Activated naive CD4-positive, alpha-beta T cell treated with anti-CD3 and anti-CD28 coated beads, Interleukin-2, amount 50 U/mL, for 24 hours (primary cell): ENCODE data around the gene PDSS1.
"Not testable (repeated sequence)": the region's sequence is repeated elsewhere in the genome, so short reads cannot be mapped to it uniquely, and the experiment has no call there.

Experiments
- H3K27ac Mint-ChIP-seq: one replicate; pipeline ENCODE4 v1.8.0; 2021; ENCODE audit warnings: mild to moderate bottlenecking, mixed read lengths
- H3K27me3 Mint-ChIP-seq: one replicate; pipeline ENCODE4 v1.8.0; 2021; ENCODE audit warnings: mixed read lengths
- H3K36me3 Mint-ChIP-seq: one replicate; pipeline ENCODE4 v1.8.0; 2021; ENCODE audit warnings: mixed read lengths
- H3K4me1 Mint-ChIP-seq: one replicate; pipeline ENCODE4 v1.8.0; 2021; ENCODE audit warnings: mixed read lengths
- H3K4me3 Mint-ChIP-seq: one replicate; pipeline ENCODE4 v1.8.0; 2021; ENCODE audit warnings: mild to moderate bottlenecking, mixed read lengths
- H3K9me3 Mint-ChIP-seq: one replicate; pipeline ENCODE4 v1.8.0; 2021; ENCODE audit warnings: mixed read lengths

The PDSS1 gene

DNA sequence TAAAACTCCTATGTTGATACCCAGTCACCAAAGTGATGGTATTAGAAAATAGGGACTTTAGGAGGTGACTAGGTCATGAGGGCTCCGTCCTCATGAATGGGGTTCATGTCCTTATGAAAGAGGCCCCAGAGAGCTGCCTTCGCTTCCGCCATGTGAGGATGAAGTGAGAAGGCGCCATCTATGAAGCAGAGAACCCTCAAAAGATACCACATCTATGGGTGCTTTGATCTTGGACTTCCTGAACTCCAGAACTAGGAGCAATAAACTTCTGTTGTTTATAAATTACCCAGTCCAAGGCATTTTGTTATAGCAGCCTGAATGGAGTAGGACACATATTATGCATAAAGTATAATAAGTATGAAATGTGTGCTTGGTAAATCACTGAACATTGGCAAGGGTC is 8.1 kb upstream of the PDSS1 start:
- no peak overlapping the region for H3K27ac Mint-ChIP-seq
- peaks cover 2% of the 10 kb centered on the region for H3K36me3 Mint-ChIP-seq
- H3K4me1 Mint-ChIP-seq, result peaks cover 24% of the 10 kb centered on the region
- no peaks in the 10 kb centered on the region for H3K9me3 Mint-ChIP-seq
- H3K27me3 Mint-ChIP-seq, result no peaks in the 10 kb centered on the region
- no peak overlapping the region for H3K4me3 Mint-ChIP-seq

DNA sequence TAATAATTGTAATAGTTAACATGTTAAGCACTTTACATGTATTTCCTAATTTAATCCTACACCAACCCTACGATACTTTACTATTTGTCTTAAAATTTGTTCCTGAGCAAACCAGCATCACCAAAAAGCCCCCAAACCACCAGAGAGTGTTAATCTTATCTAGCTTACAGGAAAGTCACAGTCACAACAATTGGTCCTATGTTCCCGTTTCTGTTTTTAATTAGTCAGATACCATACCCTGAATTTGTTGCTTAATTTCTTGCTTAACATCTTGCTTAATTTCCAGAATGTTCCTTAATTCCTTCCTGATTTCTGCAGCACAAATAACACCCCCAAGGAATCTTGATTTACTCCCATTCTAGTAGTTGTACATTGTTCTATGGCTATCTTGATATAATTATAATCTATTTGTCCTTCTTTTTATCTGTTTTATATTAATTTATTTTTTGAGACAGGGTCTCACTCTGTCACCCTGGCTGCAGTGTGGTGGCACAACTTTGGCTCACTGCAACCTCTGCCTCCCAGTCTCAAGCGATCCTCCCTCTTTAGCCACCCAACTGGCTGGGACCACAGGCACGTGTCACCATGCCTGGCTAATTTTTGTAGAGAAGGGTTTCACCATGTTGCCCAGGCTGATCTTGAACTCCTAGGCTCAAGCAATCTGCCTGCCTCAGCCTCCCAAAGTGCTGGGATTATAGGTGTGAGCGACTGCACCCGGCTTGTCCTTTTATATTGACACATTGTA is 6.6 kb upstream of the PDSS1 start:
- H3K36me3 Mint-ChIP-seq, result peaks cover 2% of the 10 kb centered on the region
- no peaks in the 10 kb centered on the region for H3K27me3 Mint-ChIP-seq
- H3K4me1 Mint-ChIP-seq, result peaks cover 13% of the 10 kb centered on the region
- H3K27ac Mint-ChIP-seq, result no peak overlapping the region
- H3K4me3 Mint-ChIP-seq, result no peak overlapping the region
- no peaks in the 10 kb centered on the region for H3K9me3 Mint-ChIP-seq

DNA sequence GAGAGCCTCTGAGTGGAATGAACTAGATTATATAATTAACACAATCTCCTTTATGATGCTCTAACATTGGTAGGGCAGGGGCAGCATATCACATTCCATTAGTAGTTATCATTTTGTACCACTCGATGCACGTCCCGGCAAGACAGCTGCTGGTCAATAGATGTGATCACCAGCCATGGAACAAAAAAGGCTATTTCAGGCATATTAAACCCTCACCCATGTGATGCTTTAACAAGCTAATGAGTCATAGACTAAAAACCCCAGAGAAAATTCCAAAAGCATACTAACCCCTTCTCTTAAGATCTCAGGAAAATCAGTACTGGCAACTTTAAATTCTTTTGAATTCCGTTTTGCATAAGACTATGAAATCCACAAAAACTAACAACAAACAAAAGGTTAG is 3.0 kb upstream of the PDSS1 start:
- not testable (repeated sequence) for H3K27ac Mint-ChIP-seq, H3K9me3 Mint-ChIP-seq, H3K4me3 Mint-ChIP-seq, H3K27me3 Mint-ChIP-seq, H3K36me3 Mint-ChIP-seq
- H3K4me1 Mint-ChIP-seq, result peaks cover 22% of the 10 kb centered on the region

DNA sequence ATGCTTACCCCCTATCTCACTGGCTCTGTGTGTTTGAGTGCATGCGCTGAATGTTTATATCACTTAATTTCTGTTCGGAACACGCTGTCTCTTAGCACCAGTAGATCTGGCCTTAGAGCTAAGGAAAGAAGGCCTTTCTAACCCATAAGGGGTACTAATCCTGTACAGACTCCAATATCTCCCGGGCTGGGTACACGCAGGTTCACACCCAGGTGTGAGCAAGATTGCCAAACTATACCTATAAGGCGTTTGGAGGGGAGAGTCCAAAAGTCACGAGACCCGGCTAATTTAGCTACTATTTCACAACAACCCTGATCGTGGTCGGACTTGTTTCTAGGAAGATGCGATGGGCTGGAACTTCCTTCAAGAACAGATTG is 727 bp upstream of the PDSS1 start:
- Mint-ChIP-seq H3K27ac (peak overlapping the region; percentile 74), H3K4me1 (peaks cover 33% of the 10 kb centered on the region), H3K9me3 (no peaks in the 10 kb centered on the region)

DNA sequence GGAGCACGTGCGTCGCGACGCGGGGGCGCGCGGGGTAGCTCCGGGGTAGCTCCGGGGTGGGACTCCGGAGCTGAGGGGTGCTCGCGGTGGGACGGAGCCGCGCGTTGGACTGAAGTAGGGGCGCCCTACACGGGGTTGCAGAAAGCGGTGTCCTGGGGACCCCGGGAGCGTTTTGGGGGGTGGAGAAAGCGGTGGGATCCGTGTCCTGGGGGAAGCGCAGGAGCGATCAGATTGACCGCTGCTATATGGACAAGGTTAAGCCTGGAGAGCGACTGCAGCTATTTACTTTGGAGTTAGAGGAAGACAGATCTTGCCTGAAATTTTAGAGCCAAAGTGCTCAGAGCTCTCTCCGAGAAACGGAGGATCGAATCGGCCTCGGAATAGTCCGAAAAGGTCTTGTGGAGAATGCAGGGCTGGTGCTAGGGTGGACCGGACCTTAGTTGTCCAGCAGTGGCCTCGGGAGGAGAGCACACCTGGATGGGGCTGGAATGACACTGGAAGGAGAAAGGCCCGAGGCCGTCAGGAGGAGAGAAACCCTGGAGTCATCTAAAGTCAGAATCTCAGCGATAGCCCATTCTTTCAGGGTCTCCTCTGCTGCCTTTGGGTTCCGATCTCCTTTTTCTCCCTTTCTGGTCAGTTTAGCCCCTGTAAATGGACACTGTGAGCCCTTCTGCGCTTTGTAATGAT is 564 bp downstream of the PDSS1 start:
- Mint-ChIP-seq H3K4me1 (peaks cover 40% of the 10 kb centered on the region), H3K9me3 (no peaks in the 10 kb centered on the region), H3K4me3 (peak overlapping the region; percentile 99), H3K36me3 (peaks cover 13% of the 10 kb centered on the region), H3K27ac (peak overlapping the region; percentile 94), H3K27me3 (no peaks in the 10 kb centered on the region)

More for the DNA sequence above, 727 bp upstream of the PDSS1 start:
- Mint-ChIP-seq H3K27me3 (no peaks in the 10 kb centered on the region), H3K4me3 (peak overlapping the region; percentile 99), H3K36me3 (peaks cover 9% of the 10 kb centered on the region)

DNA sequence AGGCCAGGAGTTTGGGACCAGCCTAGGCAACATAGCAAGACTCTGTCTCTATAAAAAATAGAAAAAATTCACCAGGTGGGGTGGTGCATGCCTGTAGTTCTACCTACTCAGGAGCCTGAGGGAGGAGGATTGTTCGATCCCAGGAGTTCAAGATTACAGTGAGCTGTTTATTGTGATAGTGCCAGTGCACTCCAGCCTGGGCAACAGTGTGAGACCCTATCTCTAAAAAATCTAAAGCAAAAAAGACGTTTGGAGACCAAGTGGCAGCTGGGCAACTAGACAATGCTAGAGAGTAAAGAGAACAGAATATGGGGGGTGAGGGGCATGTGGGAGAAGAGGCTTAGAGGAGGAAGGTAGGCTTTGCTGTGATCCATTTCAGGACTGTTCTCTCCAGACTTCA is 1.4 kb downstream of the PDSS1 start:
- Mint-ChIP-seq H3K4me1 (peaks cover 40% of the 10 kb centered on the region), H3K36me3 (peaks cover 16% of the 10 kb centered on the region), H3K4me3 (peak overlapping the region; percentile 99), H3K27me3 (no peaks in the 10 kb centered on the region), H3K9me3 (no peaks in the 10 kb centered on the region), H3K27ac (peak overlapping the region; percentile 30)

DNA sequence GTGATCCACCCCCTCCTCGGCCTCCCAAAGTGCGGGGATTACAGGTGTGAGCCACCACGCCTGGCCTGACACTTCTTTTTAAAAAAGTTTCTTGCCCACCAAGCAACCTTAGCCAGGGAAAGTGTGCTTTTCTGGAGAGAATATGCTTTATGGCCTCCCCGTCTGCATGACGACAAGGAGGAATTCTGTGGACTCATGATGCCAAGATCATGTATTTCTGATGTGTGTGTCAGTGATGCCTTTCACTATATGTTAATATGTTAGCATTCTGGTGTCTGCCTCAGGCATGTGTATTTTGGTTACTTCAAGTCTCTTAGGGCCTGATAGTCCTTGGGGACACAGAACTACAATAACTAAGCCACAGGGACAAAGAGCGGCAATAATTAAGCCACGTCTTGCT is 2.1 kb downstream of the PDSS1 start:
- peak overlapping the region; percentile 33 for H3K4me3 Mint-ChIP-seq
- peaks cover 40% of the 10 kb centered on the region for H3K4me1 Mint-ChIP-seq
- H3K27ac Mint-ChIP-seq, result no peak overlapping the region
- no peaks in the 10 kb centered on the region for H3K27me3 Mint-ChIP-seq
- peaks cover 16% of the 10 kb centered on the region for H3K36me3 Mint-ChIP-seq
- H3K9me3 Mint-ChIP-seq, result no peaks in the 10 kb centered on the region

DNA sequence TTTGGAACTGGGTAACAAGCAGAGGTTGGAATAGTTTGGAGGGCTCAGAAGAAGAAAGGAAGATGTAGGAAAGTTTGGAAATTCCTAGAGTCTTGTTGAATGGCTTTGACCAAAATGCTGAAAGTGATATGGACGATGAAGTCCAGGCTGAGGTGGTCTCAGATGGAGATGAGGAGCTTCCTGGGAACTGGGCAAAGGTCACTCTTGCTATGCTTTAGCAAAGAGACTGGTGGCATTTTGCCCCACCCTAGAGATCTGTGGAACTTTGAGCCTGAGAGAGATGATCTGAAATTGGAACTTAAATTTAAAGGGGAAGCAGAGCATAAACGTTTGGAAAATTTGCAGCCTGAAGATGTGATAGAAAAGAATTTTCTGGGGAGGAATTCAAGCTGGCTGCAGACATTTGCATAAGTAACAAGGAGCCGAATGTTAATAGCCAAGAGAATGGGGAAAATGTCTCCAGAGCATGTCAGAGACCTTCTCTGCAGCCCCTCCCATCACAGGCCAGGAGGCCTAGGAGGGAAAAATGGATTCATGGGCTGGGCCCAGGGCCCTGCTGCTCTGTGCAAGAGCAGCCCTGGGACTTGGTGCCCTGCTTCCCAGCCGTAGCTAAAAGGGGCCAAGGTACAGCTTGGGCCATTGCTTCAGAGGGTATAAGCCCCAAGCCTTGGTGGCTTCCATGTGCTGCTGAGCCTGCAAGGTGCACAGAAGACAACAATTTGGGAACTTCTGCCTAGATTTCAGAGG is 3.6 kb downstream of the PDSS1 start:
- Mint-ChIP-seq H3K27me3 (no peaks in the 10 kb centered on the region), H3K4me3 (no peak overlapping the region), H3K36me3 (peaks cover 19% of the 10 kb centered on the region), H3K9me3 (no peaks in the 10 kb centered on the region), H3K27ac (no peak overlapping the region), H3K4me1 (peaks cover 40% of the 10 kb centered on the region)

DNA sequence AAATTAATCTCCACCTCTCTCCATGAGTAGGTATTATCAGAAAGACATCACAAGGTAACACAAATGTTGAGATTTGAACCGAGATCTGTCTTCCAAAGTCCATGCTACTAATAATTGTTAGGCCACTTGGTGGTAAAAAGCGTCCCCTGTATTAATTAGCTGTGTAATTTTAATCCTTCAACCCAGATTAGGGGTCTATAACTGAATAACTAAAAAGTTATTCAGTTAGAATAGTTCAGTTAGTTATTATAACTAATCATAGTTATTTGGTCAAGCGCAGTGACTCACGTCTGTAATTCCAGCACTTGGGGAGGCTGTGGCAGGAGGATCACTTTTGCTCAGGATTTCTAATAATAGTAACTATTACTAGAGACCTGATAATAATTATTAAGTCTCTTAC is 5.6 kb downstream of the PDSS1 start:
- H3K36me3 Mint-ChIP-seq, result peaks cover 28% of the 10 kb centered on the region
- no peak overlapping the region for H3K27ac Mint-ChIP-seq
- no peak overlapping the region for H3K4me3 Mint-ChIP-seq
- H3K9me3 Mint-ChIP-seq, result no peaks in the 10 kb centered on the region
- peaks cover 34% of the 10 kb centered on the region for H3K4me1 Mint-ChIP-seq
- no peaks in the 10 kb centered on the region for H3K27me3 Mint-ChIP-seq

DNA sequence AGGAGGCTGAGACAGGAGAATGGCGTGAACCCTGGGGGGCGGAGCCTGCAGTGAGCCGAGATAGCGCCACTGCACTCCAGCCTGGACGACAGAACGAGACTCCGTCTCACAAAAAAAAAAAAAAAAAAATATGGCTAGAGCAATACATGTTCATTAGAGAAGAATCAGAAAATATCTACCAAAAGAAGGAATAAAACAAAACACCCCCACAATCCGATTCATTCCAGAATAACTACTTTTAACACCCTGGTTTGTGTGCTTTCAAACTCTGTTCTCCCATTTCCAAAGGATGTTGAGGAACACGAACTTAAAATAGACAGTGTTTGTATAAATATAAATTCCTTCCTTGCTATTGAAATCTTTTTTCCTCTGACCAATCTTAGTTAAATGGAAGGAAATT is 6.5 kb downstream of the PDSS1 start:
- no peak overlapping the region for H3K4me3 Mint-ChIP-seq
- no peaks in the 10 kb centered on the region for H3K9me3 Mint-ChIP-seq
- H3K36me3 Mint-ChIP-seq, result peaks cover 34% of the 10 kb centered on the region
- no peaks in the 10 kb centered on the region for H3K27me3 Mint-ChIP-seq
- H3K4me1 Mint-ChIP-seq, result peaks cover 25% of the 10 kb centered on the region
- no peak overlapping the region for H3K27ac Mint-ChIP-seq

DNA sequence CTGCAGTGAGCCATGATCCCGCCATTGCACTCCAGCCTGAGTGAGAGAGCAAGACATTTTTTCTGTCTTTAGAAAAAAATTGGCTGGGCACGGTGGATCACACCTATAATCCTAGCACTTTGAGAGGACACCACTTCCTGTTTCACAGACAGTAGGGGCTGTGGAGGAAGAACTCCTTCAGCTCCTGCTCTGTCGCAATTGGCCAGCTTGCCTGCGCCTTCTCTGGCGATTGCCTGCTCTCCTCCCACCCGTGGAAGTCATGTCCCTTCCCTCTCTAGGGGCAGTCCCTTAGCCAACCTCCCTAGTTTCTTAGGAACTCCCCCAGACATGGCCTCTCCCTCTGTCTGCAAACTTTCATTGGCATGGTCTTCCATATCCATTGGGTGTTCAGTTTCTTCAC is 8.7 kb downstream of the PDSS1 start:
- no peaks in the 10 kb centered on the region for H3K9me3 Mint-ChIP-seq
- H3K4me1 Mint-ChIP-seq, result peaks cover 9% of the 10 kb centered on the region
- no peak overlapping the region for H3K4me3 Mint-ChIP-seq
- peaks cover 30% of the 10 kb centered on the region for H3K36me3 Mint-ChIP-seq
- no peaks in the 10 kb centered on the region for H3K27me3 Mint-ChIP-seq
- no peak overlapping the region for H3K27ac Mint-ChIP-seq

DNA sequence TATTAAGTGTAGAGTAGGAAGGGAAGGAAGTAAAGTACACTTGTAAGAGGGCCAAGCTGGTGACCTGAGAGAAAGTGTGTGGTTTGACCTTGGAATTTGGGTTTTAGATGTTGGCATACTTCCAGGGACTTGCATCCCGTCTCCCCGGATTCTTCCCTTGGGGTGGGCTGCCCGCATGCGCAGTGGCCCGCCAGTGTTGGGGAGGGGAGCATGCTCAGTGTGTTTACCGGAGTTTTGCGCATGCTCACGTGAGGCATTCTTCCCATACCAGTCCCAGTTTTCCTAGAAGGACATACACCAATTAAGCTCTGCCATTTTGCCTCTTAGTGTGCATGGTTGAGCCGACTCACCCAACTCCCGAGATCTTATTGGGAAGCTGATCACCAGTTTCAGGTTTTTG is 9.4 kb downstream of the PDSS1 start:
- Mint-ChIP-seq H3K9me3 (no peaks in the 10 kb centered on the region), H3K4me3 (no peak overlapping the region), H3K36me3 (peaks cover 30% of the 10 kb centered on the region), H3K27ac (no peak overlapping the region), H3K27me3 (no peaks in the 10 kb centered on the region), H3K4me1 (peaks cover 6% of the 10 kb centered on the region)

DNA sequence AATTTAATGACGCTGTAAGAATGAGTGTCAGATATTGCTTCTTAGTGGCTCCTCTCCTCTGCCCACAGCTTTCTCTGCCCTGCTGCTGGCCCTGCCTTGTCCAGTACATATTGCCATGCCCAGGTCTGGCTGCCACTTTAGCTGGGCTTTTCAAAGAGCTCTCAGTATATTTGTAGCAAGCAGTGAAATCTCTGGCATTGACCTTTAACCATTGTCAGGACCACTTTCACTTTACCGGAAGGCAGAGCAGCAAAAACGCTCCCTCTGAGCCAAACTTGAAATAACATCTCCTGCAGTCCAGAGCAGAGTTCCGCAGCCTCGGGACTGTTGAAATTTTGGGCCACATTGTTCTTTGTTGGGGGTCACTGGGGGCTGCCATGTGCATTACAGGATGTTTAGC is 13.8 kb downstream of the PDSS1 start:
- peaks cover 21% of the 10 kb centered on the region for H3K36me3 Mint-ChIP-seq

DNA sequence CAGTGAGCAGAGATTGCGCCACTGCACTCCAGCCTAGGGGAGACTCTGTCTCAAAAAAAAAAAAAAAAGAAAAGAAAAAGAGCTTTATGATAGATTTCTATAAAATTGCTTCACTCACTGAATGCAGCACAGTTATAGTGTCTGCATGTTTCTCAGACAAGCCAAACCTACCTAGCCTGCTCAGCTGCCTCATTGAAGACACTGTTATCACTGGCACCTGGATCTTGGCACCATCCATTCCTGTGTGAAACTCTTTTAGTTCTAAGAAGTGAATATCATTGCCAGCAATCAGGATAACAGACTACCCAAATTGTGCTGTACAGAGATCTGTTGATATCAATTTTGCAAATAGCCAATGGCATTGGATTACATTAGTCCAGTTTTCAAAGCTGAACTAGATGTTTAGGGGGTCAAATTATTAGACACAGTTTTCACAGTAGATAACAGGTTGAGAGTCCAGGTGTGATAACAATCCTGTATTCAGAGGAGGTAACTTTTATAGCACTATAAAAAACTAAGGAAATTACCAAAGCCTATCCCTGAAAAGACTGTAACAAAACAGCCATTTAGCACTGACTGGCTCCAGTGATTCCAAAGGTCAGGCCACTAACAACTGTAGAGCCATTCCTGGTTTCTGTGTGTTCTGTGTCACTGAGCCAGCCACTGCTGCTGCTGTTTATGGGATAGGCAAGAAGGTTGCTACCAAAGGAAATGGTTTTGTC is 17.1 kb downstream of the PDSS1 start:
- H3K9me3 Mint-ChIP-seq, result no peaks in the 10 kb centered on the region
- no peaks in the 10 kb centered on the region for H3K27me3 Mint-ChIP-seq
- peaks cover 10% of the 10 kb centered on the region for H3K36me3 Mint-ChIP-seq
- H3K4me3 Mint-ChIP-seq, result no peak overlapping the region
- H3K27ac Mint-ChIP-seq, result peak overlapping the region; percentile 8
- H3K4me1 Mint-ChIP-seq, result no peaks in the 10 kb centered on the region

More for the DNA sequence above, 13.8 kb downstream of the PDSS1 start:
- H3K9me3 Mint-ChIP-seq, result no peaks in the 10 kb centered on the region
- H3K27ac Mint-ChIP-seq, result no peak overlapping the region
- H3K4me1 Mint-ChIP-seq, result no peaks in the 10 kb centered on the region
- no peaks in the 10 kb centered on the region for H3K27me3 Mint-ChIP-seq
- no peak overlapping the region for H3K4me3 Mint-ChIP-seq

DNA sequence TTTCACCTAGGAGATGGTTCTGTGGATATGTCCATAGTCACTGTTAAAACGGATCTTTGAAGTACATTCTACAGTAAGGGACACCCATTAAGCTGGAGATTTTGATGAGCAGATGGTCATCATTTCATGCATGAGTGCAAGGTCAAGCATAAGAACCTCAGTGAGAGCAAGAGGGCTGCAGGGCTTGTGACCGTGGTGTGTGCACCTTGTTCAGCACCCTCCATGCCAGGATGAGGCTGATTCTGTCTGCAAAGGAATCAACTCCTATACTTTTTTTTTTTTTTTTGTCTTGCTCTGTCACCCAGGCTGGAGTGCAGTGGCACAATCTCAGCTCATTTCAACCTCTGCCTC is 17.6 kb downstream of the PDSS1 start:
- H3K27ac Mint-ChIP-seq, result no peak overlapping the region
- H3K4me3 Mint-ChIP-seq, result no peak overlapping the region
- H3K4me1 Mint-ChIP-seq, result no peaks in the 10 kb centered on the region
- H3K36me3 Mint-ChIP-seq, result peaks cover 8% of the 10 kb centered on the region
- no peaks in the 10 kb centered on the region for H3K27me3 Mint-ChIP-seq
- no peaks in the 10 kb centered on the region for H3K9me3 Mint-ChIP-seq

DNA sequence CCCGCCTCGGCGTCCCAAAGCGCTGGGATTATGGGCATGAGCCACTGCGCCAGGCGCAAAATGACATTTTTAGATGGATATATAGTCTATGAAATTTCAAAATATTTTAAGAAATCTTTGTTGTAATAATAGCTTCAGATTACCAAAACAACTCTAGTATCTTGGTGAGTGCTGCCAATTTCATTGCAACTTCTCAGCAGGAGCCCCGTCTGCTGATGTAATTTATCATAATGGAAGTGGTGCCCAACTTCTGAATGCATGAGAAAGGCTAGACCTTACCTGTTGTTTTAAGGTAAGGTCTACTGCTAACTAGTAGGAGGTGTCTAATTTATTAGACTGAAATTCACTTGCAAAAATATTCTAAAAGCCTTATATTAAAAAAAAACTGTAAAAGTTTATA is 20.0 kb downstream of the PDSS1 start:
- Mint-ChIP-seq H3K36me3 (peaks cover 6% of the 10 kb centered on the region), H3K27ac (no peak overlapping the region), H3K4me3 (no peak overlapping the region), H3K9me3 (no peaks in the 10 kb centered on the region), H3K4me1 (no peaks in the 10 kb centered on the region), H3K27me3 (no peaks in the 10 kb centered on the region)
